Measurements from ENCODE around the gene PORCN.

DNA sequence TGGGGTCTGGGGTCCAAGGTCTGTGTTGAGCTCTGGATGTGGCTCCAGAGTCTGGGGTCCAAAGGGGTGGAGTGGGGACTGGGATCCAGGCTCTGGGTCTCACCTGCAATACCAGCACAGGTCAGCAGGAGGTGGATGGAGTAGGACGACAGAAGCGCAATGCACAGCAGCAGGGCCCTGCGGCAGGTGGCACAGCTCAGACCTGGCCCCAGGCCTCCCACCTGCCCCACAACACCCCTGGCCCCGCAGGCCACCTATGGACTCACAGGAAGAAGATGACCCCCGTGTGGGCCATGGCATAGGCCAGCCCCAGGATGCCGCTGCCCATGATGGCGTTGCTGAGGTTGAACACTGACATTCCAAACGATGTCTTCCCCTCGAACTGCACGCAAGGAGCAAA lies 42.1 kb upstream of the PORCN start:
- TF ChIP-seq SMC3 (IDR thresholded peaks at IDR 0.05; ENCODE audit: low read depth, low read length) (no peak), POLR2A (IDR thresholded peaks at IDR 0.05; ENCODE audit: low read depth, low read length) (no peak), MXI1 (IDR thresholded peaks at IDR 0.05; ENCODE audit: borderline replicate concordance, low read depth, low read length) (no peak), RCOR1 (IDR thresholded peaks at IDR 0.05; ENCODE audit: insufficient replicate concordance, low read length) (no peak), FOS (IDR thresholded peaks at IDR 0.05; ENCODE audit: low read depth, low read length) (no peak), MAZ (IDR thresholded peaks at IDR 0.05; ENCODE audit: borderline replicate concordance, low read depth, low read length) (no peak)
- TF ChIP-seq, protein P1, sequence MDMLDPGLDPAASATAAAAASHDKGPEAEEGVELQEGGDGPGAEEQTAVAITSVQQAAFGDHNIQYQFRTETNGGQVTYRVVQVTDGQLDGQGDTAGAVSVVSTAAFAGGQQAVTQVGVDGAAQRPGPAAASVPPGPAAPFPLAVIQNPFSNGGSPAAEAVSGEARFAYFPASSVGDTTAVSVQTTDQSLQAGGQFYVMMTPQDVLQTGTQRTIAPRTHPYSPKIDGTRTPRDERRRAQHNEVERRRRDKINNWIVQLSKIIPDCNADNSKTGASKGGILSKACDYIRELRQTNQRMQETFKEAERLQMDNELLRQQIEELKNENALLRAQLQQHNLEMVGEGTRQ (IDR thresholded peaks at IDR 0.05; ENCODE audit: low read depth, low read length): no peak
- TF ChIP-seq, protein P2, sequence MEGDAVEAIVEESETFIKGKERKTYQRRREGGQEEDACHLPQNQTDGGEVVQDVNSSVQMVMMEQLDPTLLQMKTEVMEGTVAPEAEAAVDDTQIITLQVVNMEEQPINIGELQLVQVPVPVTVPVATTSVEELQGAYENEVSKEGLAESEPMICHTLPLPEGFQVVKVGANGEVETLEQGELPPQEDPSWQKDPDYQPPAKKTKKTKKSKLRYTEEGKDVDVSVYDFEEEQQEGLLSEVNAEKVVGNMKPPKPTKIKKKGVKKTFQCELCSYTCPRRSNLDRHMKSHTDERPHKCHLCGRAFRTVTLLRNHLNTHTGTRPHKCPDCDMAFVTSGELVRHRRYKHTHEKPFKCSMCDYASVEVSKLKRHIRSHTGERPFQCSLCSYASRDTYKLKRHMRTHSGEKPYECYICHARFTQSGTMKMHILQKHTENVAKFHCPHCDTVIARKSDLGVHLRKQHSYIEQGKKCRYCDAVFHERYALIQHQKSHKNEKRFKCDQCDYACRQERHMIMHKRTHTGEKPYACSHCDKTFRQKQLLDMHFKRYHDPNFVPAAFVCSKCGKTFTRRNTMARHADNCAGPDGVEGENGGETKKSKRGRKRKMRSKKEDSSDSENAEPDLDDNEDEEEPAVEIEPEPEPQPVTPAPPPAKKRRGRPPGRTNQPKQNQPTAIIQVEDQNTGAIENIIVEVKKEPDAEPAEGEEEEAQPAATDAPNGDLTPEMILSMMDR (conservative IDR thresholded peaks at IDR 0.05; ENCODE audit: low read depth, low read length): no peak
- TF ChIP-seq, protein P3, sequence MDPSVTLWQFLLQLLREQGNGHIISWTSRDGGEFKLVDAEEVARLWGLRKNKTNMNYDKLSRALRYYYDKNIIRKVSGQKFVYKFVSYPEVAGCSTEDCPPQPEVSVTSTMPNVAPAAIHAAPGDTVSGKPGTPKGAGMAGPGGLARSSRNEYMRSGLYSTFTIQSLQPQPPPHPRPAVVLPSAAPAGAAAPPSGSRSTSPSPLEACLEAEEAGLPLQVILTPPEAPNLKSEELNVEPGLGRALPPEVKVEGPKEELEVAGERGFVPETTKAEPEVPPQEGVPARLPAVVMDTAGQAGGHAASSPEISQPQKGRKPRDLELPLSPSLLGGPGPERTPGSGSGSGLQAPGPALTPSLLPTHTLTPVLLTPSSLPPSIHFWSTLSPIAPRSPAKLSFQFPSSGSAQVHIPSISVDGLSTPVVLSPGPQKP (IDR thresholded peaks at IDR 0.05; ENCODE audit: borderline replicate concordance, low read depth, low read length): no peak
